Measurements from ENCODE around the gene IQCN. TPM values are rescaled to one million over a fixed set of nuclear protein-coding genes. Genes with fewer than 3 reads are reported as not detected.

IQCN gene
- total and polyA plus RNA-seq, 2 experiments from 2014 or later = 0.35 TPM; not detected in 1

GRCh38 chr19:18312092-18312534 lies 37.9 kb upstream of the IQCN start:
- Histone ChIP-seq H3K4me1 (ENCODE audit: insufficient read depth) (no peaks in the 10 kb centered on the region), H3K79me2 (replicated peaks; ENCODE audit: insufficient read depth) (peaks cover 13% of the 10 kb centered on the region; the same call in 1 of the 2 replicates), H3K36me3 (ENCODE audit: insufficient read depth) (peaks cover 17% of the 10 kb centered on the region; the same call in 1 of the 2 replicates), H3K4me3 (no peak overlapping the region), H3K4me2 (no peak overlapping the region), H3K27me3 (ENCODE audit: insufficient read depth) (no peaks in the 10 kb centered on the region), H3K27ac (ENCODE audit: low read depth) (no peak overlapping the region; the same call in 1 of the 2 replicates), H3F3A (replicated peaks; ENCODE audit: low read depth) (0 out of 2 replicates have a peak, but pooled peaks cover 5% of the 10 kb centered on the region), H4K20me1 (replicated peaks; ENCODE audit: insufficient read depth) (peaks cover 4% of the 10 kb centered on the region), H2AFZ (no peak overlapping the region), H3K9me2 (ENCODE audit: insufficient read depth) (no peaks in the 10 kb centered on the region)
- ATAC-seq = no peak
- peaks cover 10% of the 10 kb centered on the region for H3K27me3 Mint-ChIP-seq (ENCODE audit: insufficient read depth, low read depth, poor library complexity)
- H3K27ac Mint-ChIP-seq = no peak overlapping the region
- DNase-seq (ENCODE audit: low spot score) = no peak
- TF ChIP-seq EZH2phosphoT487 (IDR thresholded peaks at IDR 0.05; ENCODE audit: unreplicated experiment) (no peak), JUNB (IDR thresholded peaks at IDR 0.05; ENCODE audit: unreplicated experiment) (no peak), EZH2 (IDR thresholded peaks at IDR 0.05; ENCODE audit: low read depth, unreplicated experiment) (no peak), ZNF331 (CRISPR knock-in tag; IDR thresholded peaks at IDR 0.05; ENCODE audit: low read depth) (no peak), CREB1 (CRISPR knock-in tag; IDR thresholded peaks at IDR 0.05; ENCODE audit: low read depth) (no peak)
- TF ChIP-seq, protein P1, sequence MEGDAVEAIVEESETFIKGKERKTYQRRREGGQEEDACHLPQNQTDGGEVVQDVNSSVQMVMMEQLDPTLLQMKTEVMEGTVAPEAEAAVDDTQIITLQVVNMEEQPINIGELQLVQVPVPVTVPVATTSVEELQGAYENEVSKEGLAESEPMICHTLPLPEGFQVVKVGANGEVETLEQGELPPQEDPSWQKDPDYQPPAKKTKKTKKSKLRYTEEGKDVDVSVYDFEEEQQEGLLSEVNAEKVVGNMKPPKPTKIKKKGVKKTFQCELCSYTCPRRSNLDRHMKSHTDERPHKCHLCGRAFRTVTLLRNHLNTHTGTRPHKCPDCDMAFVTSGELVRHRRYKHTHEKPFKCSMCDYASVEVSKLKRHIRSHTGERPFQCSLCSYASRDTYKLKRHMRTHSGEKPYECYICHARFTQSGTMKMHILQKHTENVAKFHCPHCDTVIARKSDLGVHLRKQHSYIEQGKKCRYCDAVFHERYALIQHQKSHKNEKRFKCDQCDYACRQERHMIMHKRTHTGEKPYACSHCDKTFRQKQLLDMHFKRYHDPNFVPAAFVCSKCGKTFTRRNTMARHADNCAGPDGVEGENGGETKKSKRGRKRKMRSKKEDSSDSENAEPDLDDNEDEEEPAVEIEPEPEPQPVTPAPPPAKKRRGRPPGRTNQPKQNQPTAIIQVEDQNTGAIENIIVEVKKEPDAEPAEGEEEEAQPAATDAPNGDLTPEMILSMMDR (conservative IDR thresholded peaks at IDR 0.05; ENCODE audit: low read depth in 2 of 2) = no peak
- no peak overlapping the region for H3K4me3 Mint-ChIP-seq
- peaks cover 6% of the 10 kb centered on the region for H3K4me1 Mint-ChIP-seq
- no peaks in the 10 kb centered on the region for H3K9me3 Mint-ChIP-seq
- H3K36me3 Mint-ChIP-seq (ENCODE audit: low read depth) = peaks cover 54% of the 10 kb centered on the region

DNA sequence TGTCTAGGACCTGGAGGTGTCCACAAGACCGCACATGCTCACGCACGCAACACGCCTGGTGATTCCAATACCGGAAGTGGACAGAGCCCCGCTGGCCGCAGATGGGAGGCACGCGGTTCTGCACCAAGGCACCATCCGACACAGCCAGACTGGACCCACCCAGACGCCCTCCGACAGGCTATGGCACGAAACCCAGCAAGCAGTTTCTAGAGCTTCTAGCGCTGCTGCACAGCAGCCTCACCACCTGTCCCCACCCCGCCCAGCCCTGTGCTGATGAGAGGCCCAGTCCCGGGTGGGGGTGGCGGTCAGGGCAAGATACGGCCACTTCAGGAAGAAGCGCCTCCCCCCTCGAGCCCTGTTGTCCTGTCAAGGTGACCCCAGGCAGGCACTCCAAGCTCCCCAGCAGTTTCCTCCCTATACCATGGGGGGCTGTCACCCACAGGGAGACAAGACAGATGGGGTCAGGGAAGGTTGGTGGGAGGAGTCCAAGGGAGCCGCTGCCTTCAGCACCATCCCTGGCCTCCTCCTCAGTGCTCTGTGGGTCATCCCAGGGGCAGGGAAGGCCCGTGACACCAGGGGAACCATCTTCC lies 37.3 kb upstream of the IQCN start:
- H3K4me2 ChIP-seq = no peak overlapping the region
- Mint-ChIP-seq H3K4me3 (no peak overlapping the region), H3K4me1 (peaks cover 10% of the 10 kb centered on the region), H3K9me3 (no peaks in the 10 kb centered on the region), H3K27me3 (ENCODE audit: insufficient read depth, low read depth, poor library complexity) (peaks cover 12% of the 10 kb centered on the region), H3K27ac (no peak overlapping the region), H3K36me3 (ENCODE audit: low read depth) (peaks cover 59% of the 10 kb centered on the region)
- H3F3A ChIP-seq (replicated peaks; ENCODE audit: low read depth) = 0 out of 2 replicates have a peak, but pooled peaks cover 8% of the 10 kb centered on the region
- peaks cover 17% of the 10 kb centered on the region; the same call in 1 of the 2 replicates for H3K36me3 ChIP-seq (ENCODE audit: insufficient read depth)
- no peaks in the 10 kb centered on the region for H3K9me2 ChIP-seq (ENCODE audit: insufficient read depth)
- no peaks in the 10 kb centered on the region; the same call in 1 of the 2 replicates for H3K4me1 ChIP-seq (ENCODE audit: insufficient read depth)
- no peaks in the 10 kb centered on the region for H3K27me3 ChIP-seq (ENCODE audit: insufficient read depth)
- H4K20me1 ChIP-seq (replicated peaks; ENCODE audit: insufficient read depth) = peaks cover 4% of the 10 kb centered on the region
- no peak overlapping the region for H2AFZ ChIP-seq
- no peak for DNase-seq (ENCODE audit: low spot score)
- H3K27ac ChIP-seq (ENCODE audit: low read depth) = no peak overlapping the region
- no peak overlapping the region for H3K4me3 ChIP-seq
- H3K79me2 ChIP-seq (replicated peaks; ENCODE audit: insufficient read depth) = 0 out of 2 replicates have a peak, but pooled peaks cover 8% of the 10 kb centered on the region
- ATAC-seq = no peak
- TF ChIP-seq EZH2phosphoT487 (IDR thresholded peaks at IDR 0.05; ENCODE audit: unreplicated experiment) = no peak
- TF ChIP-seq, protein P1 (conservative IDR thresholded peaks at IDR 0.05; ENCODE audit: low read depth in 2 of 2) = no peak
- TF ChIP-seq REST (IDR thresholded peaks at IDR 0.05; ENCODE audit: unreplicated experiment) = no peak
- TF ChIP-seq STAT1 (IDR thresholded peaks at IDR 0.05; ENCODE audit: unreplicated experiment) = no peak
- TF ChIP-seq ETS1 (IDR thresholded peaks at IDR 0.05) = no peak
- TF ChIP-seq EZH2 (IDR thresholded peaks at IDR 0.05; ENCODE audit: low read depth, unreplicated experiment) = no peak
- TF ChIP-seq CREB1 (CRISPR knock-in tag; IDR thresholded peaks at IDR 0.05; ENCODE audit: low read depth) = no peak
- no peak for TF ChIP-seq ZNF331 (CRISPR knock-in tag; IDR thresholded peaks at IDR 0.05; ENCODE audit: low read depth)
- no peak for TF ChIP-seq POLR2AphosphoS5 (IDR thresholded peaks at IDR 0.05; ENCODE audit: low read depth)
